Pulmonary artery endothelial cell (primary cell): ENCODE results near the gene ATN1. TPM values are rescaled to one million over a fixed set of nuclear protein-coding genes. Genes with fewer than 3 reads are reported as not detected.
"Not testable (repeated sequence)": the region's sequence is repeated elsewhere in the genome, so short reads cannot be mapped to it uniquely, and the experiment has no call there.

Experiments used
- DNase-seq: peaks from one replicate; pipeline ENCODE4 v3.0.0-alpha.2; 2011; ENCODE audit warnings: low read depth, low spot score
- total RNA-seq: library from RNA; depleted of rRNA; stranded (reverse); fragments of >200 nt; gene quantifications from 2 replicates; pipeline ENCODE4 v1.2.3, GENCODE V29; 2014

Gene ATN1, protein sequence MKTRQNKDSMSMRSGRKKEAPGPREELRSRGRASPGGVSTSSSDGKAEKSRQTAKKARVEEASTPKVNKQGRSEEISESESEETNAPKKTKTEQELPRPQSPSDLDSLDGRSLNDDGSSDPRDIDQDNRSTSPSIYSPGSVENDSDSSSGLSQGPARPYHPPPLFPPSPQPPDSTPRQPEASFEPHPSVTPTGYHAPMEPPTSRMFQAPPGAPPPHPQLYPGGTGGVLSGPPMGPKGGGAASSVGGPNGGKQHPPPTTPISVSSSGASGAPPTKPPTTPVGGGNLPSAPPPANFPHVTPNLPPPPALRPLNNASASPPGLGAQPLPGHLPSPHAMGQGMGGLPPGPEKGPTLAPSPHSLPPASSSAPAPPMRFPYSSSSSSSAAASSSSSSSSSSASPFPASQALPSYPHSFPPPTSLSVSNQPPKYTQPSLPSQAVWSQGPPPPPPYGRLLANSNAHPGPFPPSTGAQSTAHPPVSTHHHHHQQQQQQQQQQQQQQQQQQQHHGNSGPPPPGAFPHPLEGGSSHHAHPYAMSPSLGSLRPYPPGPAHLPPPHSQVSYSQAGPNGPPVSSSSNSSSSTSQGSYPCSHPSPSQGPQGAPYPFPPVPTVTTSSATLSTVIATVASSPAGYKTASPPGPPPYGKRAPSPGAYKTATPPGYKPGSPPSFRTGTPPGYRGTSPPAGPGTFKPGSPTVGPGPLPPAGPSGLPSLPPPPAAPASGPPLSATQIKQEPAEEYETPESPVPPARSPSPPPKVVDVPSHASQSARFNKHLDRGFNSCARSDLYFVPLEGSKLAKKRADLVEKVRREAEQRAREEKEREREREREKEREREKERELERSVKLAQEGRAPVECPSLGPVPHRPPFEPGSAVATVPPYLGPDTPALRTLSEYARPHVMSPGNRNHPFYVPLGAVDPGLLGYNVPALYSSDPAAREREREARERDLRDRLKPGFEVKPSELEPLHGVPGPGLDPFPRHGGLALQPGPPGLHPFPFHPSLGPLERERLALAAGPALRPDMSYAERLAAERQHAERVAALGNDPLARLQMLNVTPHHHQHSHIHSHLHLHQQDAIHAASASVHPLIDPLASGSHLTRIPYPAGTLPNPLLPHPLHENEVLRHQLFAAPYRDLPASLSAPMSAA (N-terminal part only)
- 6.1 and 6.7 TPM in 2 replicates for total RNA-seq

- no peak for DNase-seq
Measured at GRCh38 chr12:6927379-6928021, at the start of gene ATN1. Gene ATN1 (plus strand): TSS chr12:6927959. CDS start chr12:6934002, 6,043 bp downstream.

DNA sequence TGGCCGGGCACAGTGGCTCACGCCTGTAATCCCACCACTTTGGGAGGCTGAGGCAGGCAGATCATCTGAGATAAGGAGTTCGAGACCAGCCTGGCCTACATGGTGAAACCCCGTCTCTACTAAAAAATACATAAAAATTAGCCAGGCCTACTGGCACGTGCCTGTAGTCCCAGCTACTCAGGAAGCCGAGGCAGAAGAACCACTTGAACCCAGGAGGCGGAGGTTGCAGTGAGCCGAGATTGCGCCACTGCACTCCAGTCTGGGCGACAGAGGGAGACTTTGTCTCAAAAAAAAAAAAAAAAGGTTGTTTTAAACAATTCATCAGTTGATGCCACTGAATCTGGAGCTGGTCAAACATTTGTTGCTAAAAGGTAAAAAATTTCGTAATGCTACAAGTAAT lies 47.9 kb upstream of the ATN1 start:
- not testable (repeated sequence) for DNase-seq

DNA sequence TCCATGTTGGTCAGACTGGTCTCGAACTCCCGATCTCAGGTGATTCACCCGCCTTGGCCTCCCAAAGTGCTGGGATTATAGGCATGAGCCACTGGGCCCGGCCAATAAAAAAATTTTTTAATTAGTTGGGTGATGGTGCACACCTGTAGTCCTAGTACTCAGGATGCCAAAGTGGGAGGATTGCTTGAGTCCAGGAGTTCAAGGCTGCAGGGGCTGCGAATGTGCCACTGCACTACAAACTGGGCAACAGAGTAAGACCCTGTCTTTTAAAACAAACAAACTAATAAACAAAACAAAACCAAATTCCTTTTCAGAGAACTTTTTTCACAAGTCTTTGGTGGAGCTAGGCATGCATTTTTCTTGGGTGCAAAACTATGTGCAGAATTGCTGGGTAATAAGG lies 44.5 kb upstream of the ATN1 start:
- DNase-seq = no peak

- no peak for DNase-seq
Measured at GRCh38 chr12:6883683-6884082, 44.1 kb upstream of the ATN1 start.

DNA sequence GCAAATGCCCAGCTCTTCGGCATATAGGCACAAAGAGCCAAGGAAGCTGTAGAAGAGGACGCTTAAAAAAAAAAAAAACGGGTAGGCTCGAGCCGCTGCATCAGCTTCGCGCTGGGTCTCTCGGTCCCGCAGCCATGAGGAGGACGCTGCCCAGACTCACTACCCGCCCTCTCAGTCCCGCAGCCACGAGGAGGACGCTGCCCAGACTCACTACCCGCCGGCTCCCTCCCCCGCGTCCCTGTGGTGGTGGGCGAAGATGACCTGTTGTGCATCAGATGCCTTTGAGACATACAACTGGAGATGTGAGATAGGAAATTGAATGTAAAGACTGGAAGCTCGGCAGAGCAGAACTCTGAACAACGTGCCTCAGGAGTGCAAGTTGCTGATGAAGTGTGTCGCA lies 43.2 kb upstream of the ATN1 start:
- no peak for DNase-seq

DNA sequence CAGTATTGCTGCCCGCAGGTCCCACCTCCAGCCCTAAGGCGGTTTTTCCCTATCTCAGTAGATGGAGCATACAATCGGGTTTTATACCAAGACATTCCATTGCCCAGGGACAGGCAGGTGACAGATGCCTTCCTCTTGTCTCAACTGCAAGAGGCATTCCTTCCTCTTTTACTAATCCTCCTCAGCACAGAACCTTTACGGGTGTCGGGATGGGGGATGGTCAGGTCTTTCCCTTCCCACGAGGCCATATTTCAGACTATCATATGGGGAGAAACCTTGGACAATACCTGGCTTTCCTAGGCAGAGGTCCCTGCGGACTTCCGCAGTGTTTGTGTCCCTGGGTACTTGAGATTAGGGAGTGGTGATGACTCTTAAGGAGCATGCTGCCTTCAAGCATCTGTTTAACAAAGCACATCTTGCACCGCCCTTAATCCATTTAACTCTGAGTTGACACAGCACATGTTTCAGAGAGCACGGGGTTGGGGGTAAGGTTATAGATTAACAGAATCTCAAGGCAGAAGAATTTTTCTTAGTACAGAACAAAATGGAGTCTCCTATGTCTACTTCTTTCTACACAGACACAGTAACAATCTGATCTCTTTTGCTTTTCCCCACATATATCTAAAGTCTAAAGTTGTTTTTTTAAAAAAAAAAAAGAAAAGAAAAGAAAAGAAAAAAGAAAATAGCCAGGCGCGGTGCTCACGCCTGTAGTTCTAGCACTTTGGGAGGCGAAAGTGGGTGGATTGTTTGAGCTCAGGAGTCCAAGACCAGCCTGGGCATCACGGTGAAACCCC lies 41.4 kb upstream of the ATN1 start:
- not testable (repeated sequence) for DNase-seq

DNA sequence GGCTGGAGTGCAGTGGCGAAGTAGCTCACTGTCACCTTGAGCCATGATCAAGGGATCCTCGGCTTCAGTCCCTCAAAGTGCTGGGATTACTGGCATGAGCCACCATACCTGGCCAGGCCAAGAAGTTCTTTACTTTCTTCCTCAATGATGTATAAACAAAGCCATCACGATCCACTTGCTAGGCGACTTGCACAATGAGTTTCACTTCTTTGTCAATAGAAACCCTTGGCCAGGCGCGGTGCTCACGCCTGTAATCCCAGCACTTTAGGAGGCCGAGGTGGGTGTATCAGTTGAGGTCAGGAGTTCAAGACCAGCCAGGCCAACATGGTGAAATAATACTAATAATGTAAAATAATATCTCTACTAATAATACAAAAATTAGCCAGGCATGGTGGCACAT lies 40.3 kb upstream of the ATN1 start:
- DNase-seq = no peak

DNA sequence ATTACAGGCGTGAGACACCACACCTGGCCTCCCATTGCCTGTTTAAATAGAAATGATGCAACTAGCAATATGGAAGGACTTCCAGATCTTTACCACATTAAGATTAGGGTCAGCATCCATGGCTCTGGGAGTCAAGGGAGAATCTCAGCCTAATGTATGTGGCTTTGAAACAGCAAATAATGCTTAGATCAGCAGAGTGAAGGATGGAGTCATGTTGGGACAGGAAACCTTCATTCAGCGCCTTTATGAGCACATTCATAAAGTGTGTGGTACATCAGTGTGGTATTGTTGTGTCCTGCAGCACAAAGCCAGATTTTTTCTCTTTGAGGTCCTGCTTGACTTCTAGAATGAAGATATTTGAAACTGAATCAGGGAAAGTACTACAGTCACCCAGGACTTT lies 39.4 kb upstream of the ATN1 start:
- no peak for DNase-seq

DNA sequence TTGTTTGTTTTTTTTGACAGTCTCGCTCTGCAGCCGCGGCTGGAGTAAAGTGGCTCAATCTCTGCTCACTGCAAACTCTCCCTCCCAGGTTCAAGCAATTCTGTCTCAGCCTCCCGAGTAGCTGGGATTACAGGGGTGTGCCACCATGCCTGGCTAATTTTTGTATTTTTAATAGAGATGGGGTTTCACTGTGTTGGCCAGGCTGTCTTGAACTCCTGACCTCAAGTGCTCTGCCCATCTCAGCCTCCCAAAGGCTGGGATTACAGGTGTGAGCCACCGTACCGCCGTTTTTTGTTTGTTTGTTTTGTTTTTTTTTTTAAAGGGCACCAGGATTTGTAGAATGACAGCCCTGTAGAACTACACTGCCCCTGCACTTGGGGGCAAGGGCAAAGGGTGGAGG lies 39.0 kb upstream of the ATN1 start:
- DNase-seq = not testable (repeated sequence)

- DNase-seq = not testable (repeated sequence)
Measured at GRCh38 chr12:6889775-6890573, 37.8 kb upstream of the ATN1 start.

GRCh38 chr12:6890789-6891645 lies 36.7 kb upstream of the ATN1 start:
- peak; percentile 86 for DNase-seq

GRCh38 chr12:6891646-6892001 lies 36.1 kb upstream of the ATN1 start:
- DNase-seq = no peak

GRCh38 chr12:6892683-6893082 lies 35.1 kb upstream of the ATN1 start:
- not testable (repeated sequence) for DNase-seq

DNA sequence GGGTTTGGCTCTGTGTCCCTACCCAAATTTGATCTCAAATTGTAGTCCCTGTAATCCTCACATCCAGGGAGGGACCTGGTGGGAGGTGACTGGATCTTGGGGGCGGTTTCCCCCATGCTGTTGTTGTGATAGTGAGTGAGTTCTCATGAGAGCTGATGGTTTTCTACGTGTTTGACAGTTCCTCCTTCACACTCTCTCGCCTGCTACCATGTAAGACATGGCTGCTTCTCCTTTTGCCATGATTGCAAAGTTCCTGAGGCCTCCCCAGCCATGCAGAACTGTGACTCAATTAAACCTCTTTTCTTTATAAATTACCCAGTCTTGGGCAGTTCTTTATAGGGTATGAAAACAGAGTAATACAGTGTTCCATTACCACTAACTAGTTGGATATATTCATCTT lies 33.4 kb upstream of the ATN1 start:
- DNase-seq = no peak

- DNase-seq = no peak
Measured at GRCh38 chr12:6896846-6897435, 30.8 kb upstream of the ATN1 start.

GRCh38 chr12:6899427-6899826 lies 28.3 kb upstream of the ATN1 start:
- DNase-seq = no peak

GRCh38 chr12:6899837-6900519 lies 27.8 kb upstream of the ATN1 start:
- peak; percentile 51 for DNase-seq

DNA sequence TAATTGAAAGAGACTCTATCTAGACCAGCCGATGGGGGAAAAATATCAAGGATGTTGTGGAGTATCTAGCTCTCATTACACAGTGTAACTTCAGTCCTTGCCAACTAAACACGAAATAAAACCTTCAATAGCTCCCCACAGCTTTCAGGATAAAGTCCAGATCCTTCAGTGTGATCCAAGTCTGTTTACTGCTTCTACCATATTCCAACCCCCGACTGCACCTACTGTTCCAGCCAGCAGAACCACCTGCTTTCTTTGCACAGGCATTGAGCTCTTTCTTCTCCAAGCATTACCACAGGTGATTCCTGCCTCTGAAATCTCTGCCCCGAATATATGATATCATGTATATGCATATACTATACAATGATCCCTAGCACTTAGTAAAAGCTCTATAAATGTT lies 25.3 kb upstream of the ATN1 start:
- DNase-seq = no peak
